ENCODE measurements around the gene TTLL9. TPM values are rescaled to one million over a fixed set of nuclear protein-coding genes. Genes with fewer than 3 reads are reported as not detected.

Gene TTLL9
- total RNA-seq, 1 donor from 2014 or later = 0.52 TPM

GRCh38 chr20:31934968-31935764 lies 64.7 kb downstream of the TTLL9 start:
- Histone ChIP-seq H3K9ac (ENCODE audit: low read depth in 1 of 3, low read length in 3 of 3) (no peak overlapping the region), H3K27me3 (ENCODE audit: control insufficient read depth in 3 of 3, insufficient read depth in 3 of 3, low read length in 3 of 3) (no peaks in the 10 kb centered on the region), H3K36me3 (ENCODE audit: control insufficient read depth in 3 of 3, insufficient read depth in 3 of 3, low read length in 3 of 3) (no peaks in the 10 kb centered on the region), H3K27ac (ENCODE audit: low read depth, low read length) (no peak overlapping the region), H3K4me3 (ENCODE audit: low read length in 3 of 3) (no peak overlapping the region), H3K9me3 (ENCODE audit: control insufficient read depth in 3 of 3, low read length in 3 of 3) (no peaks in the 10 kb centered on the region), H3K4me1 (ENCODE audit: control insufficient read depth in 3 of 3, insufficient read depth in 3 of 3, low read length in 3 of 3) (no peaks in the 10 kb centered on the region)

- Histone ChIP-seq H3K4me1 (ENCODE audit: control insufficient read depth in 3 of 3, insufficient read depth in 3 of 3, low read length in 3 of 3) (no peaks in the 10 kb centered on the region), H3K27ac (ENCODE audit: low read depth, low read length) (no peak overlapping the region), H3K9me3 (ENCODE audit: control insufficient read depth in 3 of 3, low read length in 3 of 3) (no peaks in the 10 kb centered on the region), H3K27me3 (ENCODE audit: control insufficient read depth in 3 of 3, insufficient read depth in 3 of 3, low read length in 3 of 3) (no peaks in the 10 kb centered on the region), H3K9ac (ENCODE audit: low read depth in 1 of 3, low read length in 3 of 3) (no peak overlapping the region), H3K36me3 (ENCODE audit: control insufficient read depth in 3 of 3, insufficient read depth in 3 of 3, low read length in 3 of 3) (no peaks in the 10 kb centered on the region), H3K4me3 (ENCODE audit: low read length in 3 of 3) (no peak overlapping the region)
Observed at GRCh38 chr20:31936420-31936819, 66.0 kb downstream of the TTLL9 start.

- no peak overlapping the region for H3K27ac ChIP-seq (ENCODE audit: low read depth, low read length)
- no peaks in the 10 kb centered on the region for H3K27me3 ChIP-seq (ENCODE audit: control insufficient read depth in 3 of 3, insufficient read depth in 3 of 3, low read length in 3 of 3)
- peaks cover 0 to 8% (median 5%) of the 10 kb centered on the region in 3 donors for H3K36me3 ChIP-seq (ENCODE audit: control insufficient read depth in 3 of 3, insufficient read depth in 3 of 3, low read length in 3 of 3)
- H3K4me3 ChIP-seq (ENCODE audit: low read length in 3 of 3) = no peak overlapping the region
- H3K9me3 ChIP-seq (ENCODE audit: control insufficient read depth in 3 of 3, low read length in 3 of 3) = no peaks in the 10 kb centered on the region
- H3K9ac ChIP-seq (ENCODE audit: low read depth in 1 of 3, low read length in 3 of 3) = no peak overlapping the region
- peaks cover 1 to 10% (median 2%) of the 10 kb centered on the region in 3 donors for H3K4me1 ChIP-seq (ENCODE audit: control insufficient read depth in 3 of 3, insufficient read depth in 3 of 3, low read length in 3 of 3)
Observed at GRCh38 chr20:31937820-31938219, 67.4 kb downstream of the TTLL9 start.

GRCh38 chr20:31939661-31940060 lies 69.2 kb downstream of the TTLL9 start:
- H3K9me3 ChIP-seq (ENCODE audit: control insufficient read depth in 3 of 3, low read length in 3 of 3) = no peaks in the 10 kb centered on the region
- no peak overlapping the region for H3K9ac ChIP-seq (ENCODE audit: low read depth in 1 of 3, low read length in 3 of 3)
- peaks cover 7 to 18% (median 7%) of the 10 kb centered on the region in 3 donors for H3K36me3 ChIP-seq (ENCODE audit: control insufficient read depth in 3 of 3, insufficient read depth in 3 of 3, low read length in 3 of 3)
- H3K27me3 ChIP-seq (ENCODE audit: control insufficient read depth in 3 of 3, insufficient read depth in 3 of 3, low read length in 3 of 3) = no peaks in the 10 kb centered on the region
- H3K4me3 ChIP-seq (ENCODE audit: low read length in 3 of 3) = no peak overlapping the region
- H3K4me1 ChIP-seq (ENCODE audit: control insufficient read depth in 3 of 3, insufficient read depth in 3 of 3, low read length in 3 of 3) = peaks cover 6 to 23% (median 11%) of the 10 kb centered on the region in 3 donors
- H3K27ac ChIP-seq (ENCODE audit: low read depth, low read length) = no peak overlapping the region

GRCh38 chr20:31943052-31943471 lies 72.6 kb downstream of the TTLL9 start:
- H3K4me3 ChIP-seq (ENCODE audit: low read length in 3 of 3) = no peak overlapping the region
- H3K9ac ChIP-seq (ENCODE audit: low read depth in 1 of 3, low read length in 3 of 3) = peak overlapping the region; percentile 4 to 45 (median 22)
- no peaks in the 10 kb centered on the region for H3K9me3 ChIP-seq (ENCODE audit: control insufficient read depth in 3 of 3, low read length in 3 of 3)
- H3K36me3 ChIP-seq (ENCODE audit: control insufficient read depth in 3 of 3, insufficient read depth in 3 of 3, low read length in 3 of 3) = peaks cover 39 to 51% (median 41%) of the 10 kb centered on the region in 3 donors
- H3K27ac ChIP-seq (ENCODE audit: low read depth, low read length) = no peak overlapping the region
- H3K27me3 ChIP-seq (ENCODE audit: control insufficient read depth in 3 of 3, insufficient read depth in 3 of 3, low read length in 3 of 3) = no peaks in the 10 kb centered on the region
- peaks cover 18 to 37% (median 21%) of the 10 kb centered on the region in 3 donors for H3K4me1 ChIP-seq (ENCODE audit: control insufficient read depth in 3 of 3, insufficient read depth in 3 of 3, low read length in 3 of 3)

- H3K9me3 ChIP-seq (ENCODE audit: control insufficient read depth in 3 of 3, low read length in 3 of 3) = no peaks in the 10 kb centered on the region
- H3K27ac ChIP-seq (ENCODE audit: low read depth, low read length) = no peak overlapping the region
- no peak overlapping the region for H3K4me3 ChIP-seq (ENCODE audit: low read length in 3 of 3)
- H3K27me3 ChIP-seq (ENCODE audit: control insufficient read depth in 3 of 3, insufficient read depth in 3 of 3, low read length in 3 of 3) = no peaks in the 10 kb centered on the region
- peak overlapping the region in 1 of 3 donors; percentile 16 for H3K9ac ChIP-seq (ENCODE audit: low read depth in 1 of 3, low read length in 3 of 3)
- peaks cover 50 to 69% (median 61%) of the 10 kb centered on the region in 3 donors for H3K36me3 ChIP-seq (ENCODE audit: control insufficient read depth in 3 of 3, insufficient read depth in 3 of 3, low read length in 3 of 3)
- H3K4me1 ChIP-seq (ENCODE audit: control insufficient read depth in 3 of 3, insufficient read depth in 3 of 3, low read length in 3 of 3) = peaks cover 22 to 45% (median 24%) of the 10 kb centered on the region in 3 donors
Observed at GRCh38 chr20:31945319-31945718, 74.9 kb downstream of the TTLL9 start.

- Histone ChIP-seq H3K27ac (ENCODE audit: low read depth, low read length) (no peak overlapping the region), H3K36me3 (ENCODE audit: control insufficient read depth in 3 of 3, insufficient read depth in 3 of 3, low read length in 3 of 3) (peaks cover 50 to 69% (median 62%) of the 10 kb centered on the region in 3 donors), H3K27me3 (ENCODE audit: control insufficient read depth in 3 of 3, insufficient read depth in 3 of 3, low read length in 3 of 3) (no peaks in the 10 kb centered on the region), H3K4me3 (ENCODE audit: low read length in 3 of 3) (no peak overlapping the region), H3K9ac (ENCODE audit: low read depth in 1 of 3, low read length in 3 of 3) (peak overlapping the region in 1 of 3 donors; percentile 16), H3K4me1 (ENCODE audit: control insufficient read depth in 3 of 3, insufficient read depth in 3 of 3, low read length in 3 of 3) (peaks cover 27 to 50% (median 29%) of the 10 kb centered on the region in 3 donors), H3K9me3 (ENCODE audit: control insufficient read depth in 3 of 3, low read length in 3 of 3) (no peaks in the 10 kb centered on the region)
Observed at GRCh38 chr20:31945785-31946184, 75.4 kb downstream of the TTLL9 start.

- Histone ChIP-seq H3K27ac (ENCODE audit: low read depth, low read length) (no peak overlapping the region), H3K36me3 (ENCODE audit: control insufficient read depth in 3 of 3, insufficient read depth in 3 of 3, low read length in 3 of 3) (peaks cover 45 to 62% (median 62%) of the 10 kb centered on the region in 3 donors), H3K4me3 (ENCODE audit: low read length in 3 of 3) (no peak overlapping the region)
Observed at GRCh38 chr20:31948008-31948407, 77.6 kb downstream of the TTLL9 start.

GRCh38 chr20:31949877-31950646 lies 79.6 kb downstream of the TTLL9 start:
- Histone ChIP-seq H3K9me3 (ENCODE audit: control insufficient read depth in 3 of 3, low read length in 3 of 3) (no peaks in the 10 kb centered on the region), H3K27ac (ENCODE audit: low read depth, low read length) (no peak overlapping the region), H3K4me3 (ENCODE audit: low read length in 3 of 3) (no peak overlapping the region), H3K9ac (ENCODE audit: low read depth in 1 of 3, low read length in 3 of 3) (peak overlapping the region; percentile 16 to 96 (median 94)), H3K27me3 (ENCODE audit: control insufficient read depth in 3 of 3, insufficient read depth in 3 of 3, low read length in 3 of 3) (no peaks in the 10 kb centered on the region), H3K4me1 (ENCODE audit: control insufficient read depth in 3 of 3, insufficient read depth in 3 of 3, low read length in 3 of 3) (peaks cover 21 to 31% (median 26%) of the 10 kb centered on the region in 3 donors), H3K36me3 (ENCODE audit: control insufficient read depth in 3 of 3, insufficient read depth in 3 of 3, low read length in 3 of 3) (peaks cover 39 to 51% (median 48%) of the 10 kb centered on the region in 3 donors)

More at GRCh38 chr20:31948008-31948407, 77.6 kb downstream of the TTLL9 start:
- H3K9ac ChIP-seq (ENCODE audit: low read depth in 1 of 3, low read length in 3 of 3) = no peak overlapping the region
- H3K9me3 ChIP-seq (ENCODE audit: control insufficient read depth in 3 of 3, low read length in 3 of 3) = no peaks in the 10 kb centered on the region
- no peaks in the 10 kb centered on the region for H3K27me3 ChIP-seq (ENCODE audit: control insufficient read depth in 3 of 3, insufficient read depth in 3 of 3, low read length in 3 of 3)
- peaks cover 29 to 43% (median 29%) of the 10 kb centered on the region in 3 donors for H3K4me1 ChIP-seq (ENCODE audit: control insufficient read depth in 3 of 3, insufficient read depth in 3 of 3, low read length in 3 of 3)

GRCh38 chr20:31951203-31951529 lies 80.7 kb downstream of the TTLL9 start:
- H3K4me1 ChIP-seq (ENCODE audit: control insufficient read depth in 3 of 3, insufficient read depth in 3 of 3, low read length in 3 of 3) = peaks cover 17 to 21% (median 18%) of the 10 kb centered on the region in 3 donors

More at GRCh38 chr20:31951203-31951529, 80.7 kb downstream of the TTLL9 start:
- peak overlapping the region; percentile 71 for H3K27ac ChIP-seq (ENCODE audit: low read depth, low read length)
- peak overlapping the region; percentile 91 to 97 (median 96) for H3K4me3 ChIP-seq (ENCODE audit: low read length in 3 of 3)
- H3K27me3 ChIP-seq (ENCODE audit: control insufficient read depth in 3 of 3, insufficient read depth in 3 of 3, low read length in 3 of 3) = peaks cover 0 to under 1% (median 0%) of the 10 kb centered on the region in 3 donors
- peaks cover 28 to 40% (median 37%) of the 10 kb centered on the region in 3 donors for H3K36me3 ChIP-seq (ENCODE audit: control insufficient read depth in 3 of 3, insufficient read depth in 3 of 3, low read length in 3 of 3)
- peak overlapping the region; percentile 93 to 96 (median 94) for H3K9ac ChIP-seq (ENCODE audit: low read depth in 1 of 3, low read length in 3 of 3)
- no peaks in the 10 kb centered on the region for H3K9me3 ChIP-seq (ENCODE audit: control insufficient read depth in 3 of 3, low read length in 3 of 3)

Measured in skeletal muscle tissue (tissue), 4 donors.